Embryonic facial prominence (tissue), 1 donor: ENCODE measurements around the gene STING1.

Experiments
- DNase-seq: peaks from one replicate; pipeline ENCODE4 v3.0.0-alpha.2; 2016; ENCODE audit errors: extremely low spot score

The STING1 gene

DNA sequence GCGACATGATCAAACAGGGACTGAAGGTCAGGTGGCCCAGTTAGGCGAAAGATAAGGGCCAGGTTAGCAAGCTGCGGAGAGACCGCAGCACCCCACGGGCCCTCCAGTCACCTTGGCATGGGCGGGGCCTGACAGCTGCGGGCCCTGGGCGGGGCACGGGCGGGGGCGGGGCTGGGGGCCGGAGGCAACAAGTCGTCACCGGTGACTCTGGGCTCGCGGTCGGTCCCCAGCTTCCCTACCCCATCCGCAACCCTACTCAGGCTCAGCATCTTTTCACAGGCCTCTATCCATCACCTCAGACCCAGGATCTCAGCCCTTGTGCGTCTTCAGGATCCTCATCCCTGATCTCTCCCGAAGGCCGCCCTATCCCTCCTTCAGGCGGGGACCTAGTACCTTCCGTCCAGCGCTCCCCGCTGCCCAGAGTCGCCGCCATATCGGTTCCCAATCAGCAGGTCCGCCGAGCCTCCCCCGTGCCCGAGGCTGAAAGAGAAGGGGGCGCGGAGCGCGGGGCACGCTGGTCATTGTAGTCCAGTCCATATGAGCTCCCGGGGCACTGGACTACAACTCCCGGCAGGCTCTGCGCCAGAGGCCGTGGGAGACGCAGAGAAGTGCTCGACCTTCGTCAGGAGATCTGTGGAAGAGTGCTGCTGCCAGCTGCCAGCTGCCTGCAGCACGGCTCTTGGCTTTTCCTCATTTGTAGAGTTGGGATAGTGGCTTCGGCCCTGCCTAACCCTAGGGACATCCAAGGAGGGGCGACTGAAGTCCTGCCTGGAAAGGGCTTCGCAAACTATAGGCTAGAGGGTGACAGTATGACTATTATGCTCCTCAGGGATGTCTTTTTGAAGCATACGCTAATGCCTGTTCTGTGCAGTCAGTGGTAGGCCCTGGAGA is 43.3 kb downstream of the STING1 start, which contains the start of gene DNAJC18:
TSS of gene DNAJC18 (minus strand) at position 513 of the 891 bp plus-strand sequence. CDS start at position 433, 80 bp downstream.
- DNase-seq = peak; percentile 84

DNA sequence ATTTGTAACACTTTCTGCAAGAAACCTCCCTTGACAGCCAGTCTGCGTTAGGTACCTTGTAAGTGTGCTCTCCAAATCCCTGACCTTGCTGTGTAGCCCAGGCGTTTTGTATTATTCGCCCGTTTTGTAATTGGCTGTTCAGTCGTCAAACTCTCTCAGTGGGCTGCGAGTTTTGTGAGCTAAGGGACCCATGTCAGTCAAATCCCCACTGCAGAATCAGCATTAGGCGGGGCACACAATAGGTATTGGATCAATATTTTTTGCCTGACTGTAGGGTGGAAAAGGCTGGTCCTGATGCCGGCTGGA is 43.9 kb downstream of the STING1 start:
- no peak for DNase-seq

DNA sequence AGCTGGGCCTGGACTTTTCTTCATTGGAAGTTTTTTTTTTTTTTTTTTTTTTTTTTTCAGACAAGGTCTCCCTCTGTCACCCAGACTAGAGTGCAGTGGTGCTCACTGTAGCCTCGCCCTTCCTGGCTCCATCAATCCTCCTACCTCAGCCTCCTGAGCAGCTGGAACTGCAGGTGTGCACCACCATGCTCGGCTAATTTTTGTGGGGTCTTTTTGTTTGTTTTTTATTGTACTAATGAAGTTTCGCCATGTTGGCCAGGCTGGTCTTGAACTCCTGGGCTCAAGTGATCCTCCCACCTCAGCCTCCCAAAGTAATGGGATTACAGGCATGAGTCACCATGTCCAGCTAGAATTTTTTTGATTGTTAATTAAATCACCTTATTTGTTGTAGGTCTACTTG is 46.9 kb downstream of the STING1 start:
- no peak for DNase-seq

DNA sequence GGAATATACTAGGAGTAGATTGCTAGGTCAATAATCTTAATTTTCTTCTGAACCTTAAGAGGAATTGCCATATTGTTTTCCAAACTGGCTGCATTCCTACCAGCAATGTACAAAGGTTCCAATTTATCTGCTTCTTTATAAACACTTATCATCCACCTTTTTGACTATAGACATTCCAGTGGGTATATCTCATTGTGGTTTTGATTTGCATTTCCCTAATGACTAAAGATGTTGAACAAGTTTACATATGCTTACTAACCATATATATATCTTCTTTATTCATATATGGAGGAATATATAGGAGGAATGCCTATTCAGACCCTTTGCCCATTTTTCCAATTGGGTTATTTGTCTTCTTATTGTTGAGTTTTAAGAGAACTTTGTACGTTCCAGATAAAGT is 50.9 kb downstream of the STING1 start:
- no peak for DNase-seq

DNA sequence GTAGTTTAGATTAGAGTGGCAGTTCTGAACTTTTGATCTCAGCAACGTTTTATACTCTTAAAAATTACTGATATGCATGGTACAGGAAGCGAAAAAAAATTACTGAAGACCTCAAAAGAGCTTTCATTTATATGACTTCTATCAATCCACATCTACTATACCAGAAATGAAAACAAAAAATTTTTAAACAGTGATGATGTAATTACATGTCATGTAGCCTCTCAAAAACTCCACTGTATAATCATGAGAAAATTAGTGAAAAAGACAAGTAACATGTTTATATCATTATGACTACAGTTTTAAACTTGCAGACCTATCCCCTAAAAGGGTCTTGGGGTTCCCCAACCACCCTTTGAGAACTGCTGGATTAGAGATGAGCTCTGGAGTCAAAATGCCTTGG is 52.5 kb downstream of the STING1 start:
- DNase-seq = no peak

DNA sequence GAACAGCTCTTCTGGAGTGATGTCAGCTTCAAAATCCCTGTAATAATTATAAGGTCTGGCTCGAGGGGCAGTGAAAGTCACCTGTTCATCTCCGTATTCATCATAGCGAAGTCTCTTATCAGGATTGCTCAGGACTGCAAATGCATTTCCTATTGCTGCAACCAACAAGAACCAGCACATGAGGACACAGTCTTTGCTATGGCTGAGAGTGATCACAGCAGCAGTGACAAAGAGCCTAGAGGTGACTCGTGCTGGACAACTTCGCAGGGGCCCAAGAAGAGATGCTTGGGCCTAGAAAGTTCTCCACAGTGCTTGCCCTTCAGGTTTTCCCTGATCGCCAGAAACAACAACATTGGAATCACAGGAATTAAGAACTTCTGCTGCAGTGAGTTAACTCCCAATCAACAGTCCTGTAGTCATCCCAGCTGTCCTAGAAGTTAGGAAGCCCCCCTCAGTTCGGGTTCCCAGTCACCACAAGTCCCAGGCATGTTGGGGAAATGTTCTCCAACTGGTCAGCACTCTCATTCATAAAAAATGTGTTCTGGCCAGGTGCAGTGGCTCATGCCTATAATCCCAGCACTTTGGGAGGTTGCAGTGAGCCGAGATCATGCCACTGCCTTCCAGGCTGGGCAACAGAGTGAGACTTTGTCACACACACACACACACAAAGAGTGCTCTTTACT is 56.2 kb downstream of the STING1 start:
- DNase-seq = no peak
